KMS-11 (cell line): Measurements from ENCODE around the gene NTN4.

Experiments used
- H2AFZ ChIP-seq: fragments of 200-600 bp; sonication (generic); 2 replicates; pipeline ENCODE4 v1.6.1; 2016; ENCODE audit warnings: antibody characterized with exemption, mixed run types, low read depth
- H3K27ac ChIP-seq: fragments of 200-600 bp; sonication (generic); 2 replicates; pipeline ENCODE4 v1.6.1; 2016; ENCODE audit warnings: mild to moderate bottlenecking, mixed run types
- H3K27me3 ChIP-seq: fragments of 200-600 bp; sonication (generic); 2 replicates; pipeline ENCODE4 v1.6.1; 2017; ENCODE audit warnings: mild to moderate bottlenecking, low read depth, mixed run types, moderate library complexity; ENCODE audit not compliant: insufficient read depth
- H3K36me3 ChIP-seq: fragments of 200-600 bp; sonication (generic); 2 replicates; pipeline ENCODE4 v1.6.1; 2017; ENCODE audit warnings: mild to moderate bottlenecking, mixed run types; ENCODE audit not compliant: insufficient read depth
- H3K4me1 ChIP-seq: fragments of 200-600 bp; sonication (generic); 2 replicates; pipeline ENCODE4 v1.6.1; 2016; ENCODE audit warnings: mild to moderate bottlenecking, low read depth, mixed run types; ENCODE audit not compliant: poor library complexity, severe bottlenecking
- H3K4me2 ChIP-seq: fragments of 200-600 bp; sonication (generic); 2 replicates; pipeline ENCODE4 v1.7.0; 2016; ENCODE audit warnings: mild to moderate bottlenecking, mixed run types
- H3K4me3 ChIP-seq: fragments of 200-600 bp; sonication (generic); IDR thresholded peaks from 2 replicates; pipeline ENCODE4 v1.6.1; 2017; ENCODE audit warnings: low read depth, low read length, mixed read lengths; ENCODE audit not compliant: insufficient read depth
- H3K79me2 ChIP-seq: fragments of 200-600 bp; sonication (generic); 2 replicates; pipeline ENCODE4 v1.6.1; 2016; ENCODE audit warnings: low read depth, mixed run types; ENCODE audit not compliant: insufficient read depth
- H3K9ac ChIP-seq: fragments of 200-600 bp; sonication (generic); 2 replicates; pipeline ENCODE4 v1.6.1; 2016; ENCODE audit warnings: mild to moderate bottlenecking, mixed run types
- H4K20me1 ChIP-seq: fragments of 200-600 bp; sonication (generic); 2 replicates; pipeline ENCODE4 v1.6.1; 2016; ENCODE audit warnings: mild to moderate bottlenecking, mixed run types; ENCODE audit not compliant: insufficient read depth
- CTCF ChIP-seq: fragments of 200-600 bp; sonication (generic); conservative IDR thresholded peaks from 2 replicates; pipeline ENCODE4 v1.6.1; 2017; ENCODE audit warnings: low read depth, mild to moderate bottlenecking, antibody characterized with exemption, low read length, moderate library complexity, mixed read lengths

NTN4 gene

GRCh38 chr12:95760371-95760770 lies 30.2 kb downstream of the NTN4 start:
- Histone ChIP-seq H2AFZ (no peak overlapping the region), H3K36me3 (no peaks in the 10 kb centered on the region), H3K4me3 (no peak overlapping the region), H3K27ac (no peak overlapping the region), H3K9ac (no peak overlapping the region), H3K4me2 (no peak overlapping the region), H4K20me1 (no peaks in the 10 kb centered on the region), H3K27me3 (no peaks in the 10 kb centered on the region), H3K4me1 (peaks cover 29% of the 10 kb centered on the region), H3K79me2 (no peaks in the 10 kb centered on the region)
- no peak for TF ChIP-seq CTCF

GRCh38 chr12:95759718-95760117 lies 30.8 kb downstream of the NTN4 start:
- no peaks in the 10 kb centered on the region for H3K79me2 ChIP-seq
- H3K4me2 ChIP-seq, result no peak overlapping the region
- no peaks in the 10 kb centered on the region for H4K20me1 ChIP-seq
- TF ChIP-seq CTCF, result no peak
- no peak overlapping the region for H3K4me3 ChIP-seq
- peaks cover 29% of the 10 kb centered on the region for H3K4me1 ChIP-seq
- no peaks in the 10 kb centered on the region for H3K27me3 ChIP-seq
- no peak overlapping the region for H2AFZ ChIP-seq
- H3K9ac ChIP-seq, result no peak overlapping the region
- no peaks in the 10 kb centered on the region for H3K36me3 ChIP-seq
- no peak overlapping the region for H3K27ac ChIP-seq

- Histone ChIP-seq H3K27me3 (no peaks in the 10 kb centered on the region), H3K36me3 (no peaks in the 10 kb centered on the region), H3K4me1 (peaks cover 28% of the 10 kb centered on the region), H3K9ac (no peak overlapping the region), H3K27ac (no peak overlapping the region), H3K4me2 (no peak overlapping the region), H3K79me2 (no peaks in the 10 kb centered on the region), H2AFZ (no peak overlapping the region), H4K20me1 (no peaks in the 10 kb centered on the region), H3K4me3 (no peak overlapping the region)
- TF ChIP-seq CTCF, result no peak
These were observed 31.5 kb downstream of the NTN4 start for GRCh38 chr12:95759039-95759438.

- Histone ChIP-seq H4K20me1 (no peaks in the 10 kb centered on the region), H2AFZ (no peak overlapping the region), H3K4me2 (no peak overlapping the region), H3K27me3 (no peaks in the 10 kb centered on the region), H3K9ac (no peak overlapping the region), H3K79me2 (no peaks in the 10 kb centered on the region), H3K36me3 (no peaks in the 10 kb centered on the region), H3K4me1 (peaks cover 1% of the 10 kb centered on the region), H3K27ac (no peak overlapping the region), H3K4me3 (no peak overlapping the region)
- no peak for TF ChIP-seq CTCF
These were observed 34.2 kb downstream of the NTN4 start for GRCh38 chr12:95756362-95756761.
